ENCODE data around the gene SCAND1. TPM values are rescaled to one million over a fixed set of nuclear protein-coding genes. Genes with fewer than 3 reads are reported as not detected.

The SCAND1 gene
- total RNA-seq, 1 experiment from 2014 or later = 54.6 TPM

- ChIA-PET POLR2A (interaction anchor here (2.0 kb wide), 1 partner anchor 9 kb away, joined by 6 read pairs; no protein-coding TSS in a partner anchor), CTCF (interaction anchor here (0.6 kb wide), 1 partner anchor 395 kb away, joined by 3 read pairs; no protein-coding TSS in a partner anchor)
- no TSS peak for BruUV-seq (replicated peaks)
- TF ChIP-seq, protein P1, sequence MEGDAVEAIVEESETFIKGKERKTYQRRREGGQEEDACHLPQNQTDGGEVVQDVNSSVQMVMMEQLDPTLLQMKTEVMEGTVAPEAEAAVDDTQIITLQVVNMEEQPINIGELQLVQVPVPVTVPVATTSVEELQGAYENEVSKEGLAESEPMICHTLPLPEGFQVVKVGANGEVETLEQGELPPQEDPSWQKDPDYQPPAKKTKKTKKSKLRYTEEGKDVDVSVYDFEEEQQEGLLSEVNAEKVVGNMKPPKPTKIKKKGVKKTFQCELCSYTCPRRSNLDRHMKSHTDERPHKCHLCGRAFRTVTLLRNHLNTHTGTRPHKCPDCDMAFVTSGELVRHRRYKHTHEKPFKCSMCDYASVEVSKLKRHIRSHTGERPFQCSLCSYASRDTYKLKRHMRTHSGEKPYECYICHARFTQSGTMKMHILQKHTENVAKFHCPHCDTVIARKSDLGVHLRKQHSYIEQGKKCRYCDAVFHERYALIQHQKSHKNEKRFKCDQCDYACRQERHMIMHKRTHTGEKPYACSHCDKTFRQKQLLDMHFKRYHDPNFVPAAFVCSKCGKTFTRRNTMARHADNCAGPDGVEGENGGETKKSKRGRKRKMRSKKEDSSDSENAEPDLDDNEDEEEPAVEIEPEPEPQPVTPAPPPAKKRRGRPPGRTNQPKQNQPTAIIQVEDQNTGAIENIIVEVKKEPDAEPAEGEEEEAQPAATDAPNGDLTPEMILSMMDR (IDR thresholded peaks at IDR 0.05; ENCODE audit: unreplicated experiment) = no peak
- Mint-ChIP-seq H3K27ac (ENCODE audit: low read depth, unreplicated experiment) (peak overlapping the region; percentile 19), H3K27me3 (ENCODE audit: insufficient read depth, unreplicated experiment) (no peaks in the 10 kb centered on the region), H3K4me3 (ENCODE audit: unreplicated experiment) (no peak overlapping the region), H3K9me3 (ENCODE audit: unreplicated experiment) (no peaks in the 10 kb centered on the region), H3K4me1 (ENCODE audit: insufficient read depth, unreplicated experiment) (no peaks in the 10 kb centered on the region), H3K36me3 (ENCODE audit: insufficient read depth, unreplicated experiment) (peaks cover 83% of the 10 kb centered on the region)
- no peak for DNase-seq (ENCODE audit: unreplicated experiment)
- intact Hi-C loops (cut with micrococcal nuclease) = no loop called here
Observed at GRCh38 chr20:35918021-35918420, 36.3 kb downstream of the SCAND1 start.

DNA sequence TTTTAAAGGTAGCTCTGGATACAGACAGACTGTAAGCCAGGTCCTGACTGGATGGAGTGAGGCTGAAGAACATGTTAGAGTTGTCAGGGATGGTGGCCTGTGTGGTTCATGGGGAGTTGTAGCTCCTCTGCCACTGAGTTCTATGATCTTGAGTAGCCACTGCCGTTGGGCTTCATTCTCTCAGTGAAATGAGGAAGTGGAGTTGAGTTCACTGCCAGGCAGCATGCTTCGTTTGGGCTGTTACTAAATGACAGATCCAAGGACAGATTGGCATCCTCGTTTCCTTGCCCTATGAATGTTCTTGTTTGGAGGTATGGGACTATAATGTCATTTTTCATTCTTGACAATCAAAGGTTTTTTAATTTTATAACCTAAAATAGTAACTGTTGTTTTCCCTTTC lies 37.2 kb downstream of the SCAND1 start:
- DNase-seq (ENCODE audit: unreplicated experiment) = no peak
- no peak overlapping the region for H3K4me3 Mint-ChIP-seq (ENCODE audit: unreplicated experiment)
- ChIA-PET CTCF (interaction anchor here (0.6 to 1.3 kb wide), 6 partner anchors 8 to 431 kb away, joined by 3 to 5 read pairs (median 4); no protein-coding TSS in a partner anchor), POLR2A (interaction anchor here (1.2 to 2.0 kb wide), 2 partner anchors 10 to 29 kb away, joined by 3 to 6 read pairs; no protein-coding TSS in a partner anchor)
- peak overlapping the region; percentile 19 for H3K27ac Mint-ChIP-seq (ENCODE audit: low read depth, unreplicated experiment)
- no TSS peak for BruUV-seq (replicated peaks)
- intact Hi-C loops (cut with micrococcal nuclease) = no loop called here
- TF ChIP-seq, protein P1 (IDR thresholded peaks at IDR 0.05; ENCODE audit: unreplicated experiment) = no peak
- no peaks in the 10 kb centered on the region for H3K4me1 Mint-ChIP-seq (ENCODE audit: insufficient read depth, unreplicated experiment)
- H3K36me3 Mint-ChIP-seq (ENCODE audit: insufficient read depth, unreplicated experiment) = peaks cover 88% of the 10 kb centered on the region
- H3K9me3 Mint-ChIP-seq (ENCODE audit: unreplicated experiment) = no peaks in the 10 kb centered on the region
- H3K27me3 Mint-ChIP-seq (ENCODE audit: insufficient read depth, unreplicated experiment) = no peaks in the 10 kb centered on the region

DNA sequence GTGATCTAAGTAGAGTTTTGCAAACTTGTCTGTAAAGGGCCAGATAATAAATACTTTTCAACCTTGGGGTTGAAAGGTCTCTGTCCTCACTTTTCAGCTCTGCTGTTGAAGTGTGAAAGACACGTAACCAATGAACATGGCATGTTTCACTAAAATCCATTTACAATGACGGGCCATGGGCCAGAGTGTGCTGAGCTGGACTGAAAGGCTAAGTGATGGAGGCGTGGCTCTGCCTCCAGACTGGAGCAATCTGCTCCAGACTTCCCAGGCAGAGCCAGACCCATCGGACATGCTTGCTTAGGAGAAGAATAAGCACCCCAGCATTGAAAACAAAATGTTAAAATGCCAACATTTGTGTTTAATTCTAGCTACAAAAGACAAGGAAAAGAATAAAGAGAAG lies 41.4 kb downstream of the SCAND1 start:
- ChIA-PET CTCF (no interaction called here), POLR2A (interaction anchor here (0.7 to 1.0 kb wide), 4 partner anchors 24 to 173 kb away, joined by 3 read pairs; no protein-coding TSS in a partner anchor)
- no peaks in the 10 kb centered on the region for H3K9me3 Mint-ChIP-seq (ENCODE audit: unreplicated experiment)
- no peaks in the 10 kb centered on the region for H3K27me3 Mint-ChIP-seq (ENCODE audit: insufficient read depth, unreplicated experiment)
- H3K36me3 Mint-ChIP-seq (ENCODE audit: insufficient read depth, unreplicated experiment) = peaks cover 68% of the 10 kb centered on the region
- H3K4me3 Mint-ChIP-seq (ENCODE audit: unreplicated experiment) = no peak overlapping the region
- no peaks in the 10 kb centered on the region for H3K4me1 Mint-ChIP-seq (ENCODE audit: insufficient read depth, unreplicated experiment)
- no peak overlapping the region for H3K27ac Mint-ChIP-seq (ENCODE audit: low read depth, unreplicated experiment)
- no peak for DNase-seq (ENCODE audit: unreplicated experiment)
- BruUV-seq (replicated peaks) = no TSS peak
- intact Hi-C loops (cut with micrococcal nuclease) = no loop called here
- TF ChIP-seq, protein P1 (IDR thresholded peaks at IDR 0.05; ENCODE audit: unreplicated experiment) = no peak

GRCh38 chr20:35910254-35910653 lies 44.0 kb downstream of the SCAND1 start:
- H3K27me3 Mint-ChIP-seq (ENCODE audit: insufficient read depth, unreplicated experiment) = no peaks in the 10 kb centered on the region
- no peak overlapping the region for H3K4me3 Mint-ChIP-seq (ENCODE audit: unreplicated experiment)
- POLR2A ChIA-PET = interaction anchor here (1.2 kb wide), 1 partner anchor 11 kb away, joined by 4 read pairs; no protein-coding TSS in a partner anchor
- intact Hi-C loops (cut with micrococcal nuclease) = no loop called here
- CTCF ChIA-PET = interaction anchor here (0.7 kb wide), 2 partner anchors 15 to 44 kb away, joined by 3 to 6 read pairs; partner anchors contain the start of gene SCAND1
- no peaks in the 10 kb centered on the region for H3K4me1 Mint-ChIP-seq (ENCODE audit: insufficient read depth, unreplicated experiment)
- peak overlapping the region; percentile 35 for H3K27ac Mint-ChIP-seq (ENCODE audit: low read depth, unreplicated experiment)
- TF ChIP-seq, protein P1 (IDR thresholded peaks at IDR 0.05; ENCODE audit: unreplicated experiment) = no peak
- no peak for DNase-seq (ENCODE audit: unreplicated experiment)
- peaks cover 53% of the 10 kb centered on the region for H3K36me3 Mint-ChIP-seq (ENCODE audit: insufficient read depth, unreplicated experiment)
- no TSS peak for BruUV-seq (replicated peaks)
- no peaks in the 10 kb centered on the region for H3K9me3 Mint-ChIP-seq (ENCODE audit: unreplicated experiment)

Measured in MCF 10A (cell line).